Measurements from ENCODE around the gene ZBBX.
"Not testable (repeated sequence)": the region's sequence is repeated elsewhere in the genome, so short reads cannot be mapped to it uniquely, and the experiment has no call there.

ZBBX gene

GRCh38 chr3:167380004-167380689, at the start of gene ZBBX:
TSS of gene ZBBX (minus strand) at chr3:167380297. CDS start at chr3:167372901, 7,396 bp downstream.
- peak; percentile 86 to 87 for DNase-seq

GRCh38 chr3:167426962-167427361, 46.9 kb upstream of the ZBBX start:
- not testable (repeated sequence) for DNase-seq

GRCh38 chr3:167422396-167422795, 42.3 kb upstream of the ZBBX start:
- not testable (repeated sequence) for DNase-seq

GRCh38 chr3:167409611-167410010, 29.5 kb upstream of the ZBBX start:
- no peak for DNase-seq

- peak in 1 of 2 donors; percentile 4 for DNase-seq
These were observed 26.9 kb upstream of the ZBBX start for GRCh38 chr3:167406876-167407492.

GRCh38 chr3:167397826-167398225, 17.7 kb upstream of the ZBBX start:
- DNase-seq = no peak

- no peak for DNase-seq
These were observed 16.0 kb upstream of the ZBBX start for GRCh38 chr3:167396075-167396474.

GRCh38 chr3:167394003-167394402, 13.9 kb upstream of the ZBBX start:
- no peak for DNase-seq

GRCh38 chr3:167382155-167382554, 2.1 kb upstream of the ZBBX start:
- no peak for DNase-seq

- DNase-seq = no peak
These were observed 4.6 kb downstream of the ZBBX start for GRCh38 chr3:167375478-167375877.

- no peak for DNase-seq
These were observed 8.0 kb downstream of the ZBBX start for GRCh38 chr3:167372138-167372537.

GRCh38 chr3:167361948-167362347, 18.1 kb downstream of the ZBBX start:
- no peak for DNase-seq

- no peak for DNase-seq
These were observed 18.8 kb downstream of the ZBBX start for GRCh38 chr3:167361306-167361705.

- no peak for DNase-seq
These were observed 24.7 kb downstream of the ZBBX start for GRCh38 chr3:167355446-167355845.

GRCh38 chr3:167354751-167355150, 25.3 kb downstream of the ZBBX start:
- DNase-seq = no peak

- DNase-seq = no peak
These were observed 29.7 kb downstream of the ZBBX start for GRCh38 chr3:167350245-167350862.

GRCh38 chr3:167346171-167346570, 33.9 kb downstream of the ZBBX start:
- no peak for DNase-seq

GRCh38 chr3:167330993-167331785, 48.9 kb downstream of the ZBBX start:
- DNase-seq = no peak

GRCh38 chr3:167323572-167323971, 56.5 kb downstream of the ZBBX start:
- no peak for DNase-seq

GRCh38 chr3:167318996-167319615, 61.0 kb downstream of the ZBBX start:
- DNase-seq = no peak

- no peak for DNase-seq
These were observed 61.8 kb downstream of the ZBBX start for GRCh38 chr3:167318306-167318705.

- DNase-seq = no peak
These were observed 73.8 kb downstream of the ZBBX start for GRCh38 chr3:167306319-167306718.

- DNase-seq = no peak
These were observed 74.7 kb downstream of the ZBBX start for GRCh38 chr3:167305340-167305890.

Data from stimulated activated CD4-positive, alpha-beta T cell treated with anti-CD3 and anti-CD28 coated beads, Interleukin-2, amount 100 ng/mL, for 24 hours (primary cell).